Peyer's patch (tissue), 4 donors: ENCODE measurements around the gene KLK6. TPM values are rescaled to one million over a fixed set of nuclear protein-coding genes. Genes with fewer than 3 reads are reported as not detected.

ENCODE experiments used
- DNase-seq, 3 donors: peaks; one replicate each; pipeline ENCODE4 v3.0.0-alpha.2; 2017 to 2019
- H3K27ac ChIP-seq, 4 donors: fragments of 200-600 bp; sonication (generic); one replicate each; pipeline ENCODE4 v1.5.1; 2016 to 2019
- H3K27me3 ChIP-seq, 2 donors: fragments of 200-600 bp; sonication (generic); one replicate each; pipeline ENCODE4 v1.5.1; 2019
- H3K36me3 ChIP-seq, 3 donors: fragments of 200-600 bp; sonication (generic); one replicate each; pipeline ENCODE4 v1.5.1; 2016 to 2019
- H3K4me1 ChIP-seq, 4 donors: fragments of 200-600 bp; sonication (generic); one replicate each; pipeline ENCODE4 v1.5.1; 2016 to 2019
- H3K4me3 ChIP-seq, 4 donors: fragments of 200-600 bp; sonication (generic); 1 replicate in 3 of 4; 2 replicates in 1 of 4; pipeline ENCODE4 v1.5.1; 2016 to 2019; ENCODE audit warnings: mild to moderate bottlenecking in 1 of 4
- H3K9me3 ChIP-seq, 4 donors: fragments of 200-600 bp; sonication (generic); one replicate each; pipeline ENCODE4 v1.5.1; 2016 to 2019; ENCODE audit warnings: mild to moderate bottlenecking in 1 of 4
- CTCF ChIP-seq, 6 experiments: fragments of 450-650 bp in 4 of 6; fragments of 200-600 bp in 2 of 6; sonication (generic) in 1 of 6; IDR thresholded peaks; one replicate each; pipeline ENCODE4 v1.5.1; 2017 to 2019; ENCODE audit warnings: antibody characterized with exemption in 6 of 6, mild to moderate bottlenecking in 3 of 6, moderate library complexity in 1 of 6
- POLR2A ChIP-seq, 2 donors: fragments of 450-650 bp; IDR thresholded peaks; one replicate each; pipeline ENCODE4 v1.5.1; 2017; ENCODE audit warnings: antibody characterized with exemption in 2 of 2, mild to moderate bottlenecking in 2 of 2, moderate library complexity in 2 of 2
- total RNA-seq, 4 donors: library from RNA; depleted of rRNA; stranded (reverse); fragments of >200 nt; gene quantifications; one replicate each; pipeline ENCODE4 v1.1.0, GENCODE V29; 2016

Gene KLK6
- total RNA-seq, 4 donors from 2014 or later = not detected

- DNase-seq = no peak
- H3K27me3 ChIP-seq = no peaks in the 10 kb centered on the region
Measured at GRCh38 chr19:51005248-51005647, 35.9 kb upstream of the KLK6 start.

GRCh38 chr19:51003316-51003715 is 33.9 kb upstream of the KLK6 start:
- no peaks in the 10 kb centered on the region for H3K36me3 ChIP-seq
- H3K4me3 ChIP-seq = no peak overlapping the region
- TF ChIP-seq POLR2A (IDR thresholded peaks at IDR 0.05) (no peak), CTCF (IDR thresholded peaks at IDR 0.05) (no peak)
- H3K9me3 ChIP-seq = no peaks in the 10 kb centered on the region
- no peaks in the 10 kb centered on the region for H3K27me3 ChIP-seq
- no peaks in the 10 kb centered on the region for H3K4me1 ChIP-seq
- no peak for DNase-seq
- H3K27ac ChIP-seq = no peak overlapping the region

More at GRCh38 chr19:51005248-51005647, 35.9 kb upstream of the KLK6 start:
- H3K9me3 ChIP-seq = no peaks in the 10 kb centered on the region
- no peak overlapping the region for H3K27ac ChIP-seq
- no peaks in the 10 kb centered on the region for H3K36me3 ChIP-seq
- H3K4me1 ChIP-seq = no peaks in the 10 kb centered on the region
- TF ChIP-seq POLR2A (IDR thresholded peaks at IDR 0.05) (no peak), CTCF (IDR thresholded peaks at IDR 0.05) (no peak)
- H3K4me3 ChIP-seq = no peak overlapping the region

DNA sequence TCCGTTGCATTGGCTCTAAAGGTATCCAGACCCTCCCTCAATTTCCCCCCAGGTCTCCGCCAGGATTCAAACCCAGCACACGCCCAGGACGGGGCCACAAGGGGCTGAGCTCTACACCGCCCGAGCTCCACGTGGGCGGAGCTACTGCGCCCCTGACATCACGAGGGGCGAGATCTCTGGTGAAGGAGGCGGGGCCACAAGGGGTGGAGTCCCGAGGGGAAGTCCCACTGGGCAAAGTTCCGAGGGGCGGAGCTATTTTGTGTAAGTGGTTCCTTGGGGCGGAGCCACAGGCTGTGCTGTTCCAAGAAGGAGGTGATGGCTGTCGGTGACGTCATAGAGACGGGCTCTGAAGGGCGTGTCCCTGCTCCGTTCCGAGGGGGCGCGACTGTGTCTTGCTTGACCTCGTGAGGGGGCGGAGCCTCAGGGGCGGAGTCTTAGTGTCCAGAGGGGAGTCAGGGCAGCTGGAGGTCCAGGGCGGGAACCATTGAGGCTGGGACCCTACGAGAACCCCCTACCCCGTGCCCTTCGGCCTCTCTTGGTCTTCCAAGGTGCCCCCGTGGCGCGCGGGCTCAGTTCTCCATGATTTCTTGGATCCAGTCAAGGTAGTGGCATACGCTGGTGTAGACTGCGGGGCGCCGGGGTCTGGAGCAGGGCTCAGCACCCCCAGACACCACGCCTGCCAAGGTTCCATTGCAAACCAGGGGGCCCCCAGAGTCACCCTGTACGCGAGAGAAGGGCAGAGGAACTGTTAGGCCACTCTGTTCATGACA is 33.3 kb upstream of the KLK6 start:
- Histone ChIP-seq H3K27me3 (no peaks in the 10 kb centered on the region), H3K27ac (no peak overlapping the region), H3K4me1 (no peaks in the 10 kb centered on the region), H3K4me3 (no peak overlapping the region), H3K9me3 (no peaks in the 10 kb centered on the region), H3K36me3 (no peaks in the 10 kb centered on the region)
- TF ChIP-seq CTCF (IDR thresholded peaks at IDR 0.05) (no peak), POLR2A (IDR thresholded peaks at IDR 0.05) (no peak)
- no peak for DNase-seq

- no peak overlapping the region for H3K4me3 ChIP-seq
- TF ChIP-seq CTCF (IDR thresholded peaks at IDR 0.05) = no peak
- TF ChIP-seq POLR2A (IDR thresholded peaks at IDR 0.05) = no peak
- H3K9me3 ChIP-seq = no peaks in the 10 kb centered on the region
- no peak overlapping the region for H3K27ac ChIP-seq
- no peaks in the 10 kb centered on the region for H3K4me1 ChIP-seq
- no peaks in the 10 kb centered on the region for H3K36me3 ChIP-seq
- H3K27me3 ChIP-seq = no peaks in the 10 kb centered on the region
- no peak for DNase-seq
Measured at GRCh38 chr19:51002089-51002532, 32.7 kb upstream of the KLK6 start.

GRCh38 chr19:51001515-51001914 is 32.1 kb upstream of the KLK6 start, which contains the start of gene KLK8:
TSS of gene KLK8 (minus strand) at chr19:51001604. CDS start at chr19:51001167, 437 bp downstream.
- DNase-seq = no peak
- H3K27me3 ChIP-seq = no peaks in the 10 kb centered on the region
- H3K36me3 ChIP-seq = no peaks in the 10 kb centered on the region
- H3K4me3 ChIP-seq = no peak within 1 kb of the TSS
- H3K27ac ChIP-seq = no peak within 1 kb of the TSS
- TF ChIP-seq POLR2A (IDR thresholded peaks at IDR 0.05) = no peak
- no peak for TF ChIP-seq CTCF (IDR thresholded peaks at IDR 0.05)
- H3K9me3 ChIP-seq = no peaks in the 10 kb centered on the region
- no peaks in the 10 kb centered on the region for H3K4me1 ChIP-seq
